Esophagus muscularis mucosa (tissue), 4 donors: ENCODE results near the gene FAM3C.

Source experiments
- CTCF ChIP-seq, 3 experiments: fragments of 200-600 bp in 2 of 3; fragments of 450-650 bp in 1 of 3; sonication (generic) in 2 of 3; IDR thresholded peaks; one replicate each; pipeline ENCODE4 v1.5.1; 2017 to 2019; ENCODE audit warnings: antibody characterized with exemption in 3 of 3, mild to moderate bottlenecking in 2 of 3, moderate library complexity in 1 of 3
- EP300 ChIP-seq: sonication (generic); formaldehyde crosslinking; IDR thresholded peaks from one replicate; pipeline ENCODE4 v1.6.1; 2017; ENCODE audit warnings: antibody characterized with exemption
- POLR2A ChIP-seq: fragments of 450-650 bp; IDR thresholded peaks from one replicate; pipeline ENCODE4 v1.6.1; 2017; ENCODE audit warnings: antibody characterized with exemption, moderate library complexity, mild to moderate bottlenecking, low read depth
- POLR2AphosphoS5 ChIP-seq, 2 donors: sonication (generic); formaldehyde crosslinking; IDR thresholded peaks; one replicate each; pipeline ENCODE4 v1.6.1; 2017; ENCODE audit warnings: antibody characterized with exemption in 2 of 2

- TF ChIP-seq CTCF (IDR thresholded peaks at IDR 0.05): no peak
- TF ChIP-seq POLR2A: no peak
- TF ChIP-seq POLR2AphosphoS5 (IDR thresholded peaks at IDR 0.05): no peak
- TF ChIP-seq EP300: no peak
Measured at GRCh38 chr7:121406944-121407343, 10.8 kb upstream of the FAM3C start.
